Measurements from ENCODE around the gene HORMAD2. TPM values are rescaled to one million over a fixed set of nuclear protein-coding genes. Genes with fewer than 3 reads are reported as not detected.

The HORMAD2 gene
- total and polyA plus RNA-seq, 4 experiments from 2014 or later, result not detected

DNA sequence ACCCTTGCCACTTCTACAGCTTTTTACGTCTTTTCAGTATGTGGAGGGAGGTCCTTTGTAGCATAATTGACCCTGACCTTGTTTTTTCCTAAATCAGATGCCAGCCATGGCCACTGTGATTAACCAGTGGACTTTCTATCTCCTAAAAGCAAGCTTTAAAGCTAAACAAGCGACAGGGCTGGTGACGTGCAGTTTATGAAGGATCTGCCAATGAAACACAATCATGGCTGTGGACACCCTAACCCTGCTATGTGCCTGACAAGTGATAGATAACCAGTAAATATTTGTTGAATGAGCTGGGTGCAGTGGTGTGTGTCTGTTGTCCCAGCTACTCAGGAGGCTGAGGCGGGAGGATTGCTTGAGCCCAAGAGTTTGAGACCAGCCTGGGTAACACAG is 102.1 kb downstream of the HORMAD2 start:
- ChIA-PET POLR2A (ENCODE audit: partially characterized antibody) (interaction anchor here (1.0 to 1.6 kb wide), 3 partner anchors 9 to 19 kb away, joined by 3 to 4 read pairs (median 3); no protein-coding TSS in a partner anchor), CTCF (ENCODE audit: partially characterized antibody) (interaction anchor here (0.6 to 3.0 kb wide), 2 partner anchors 17 to 75 kb away, joined by 3 to 10 read pairs; no protein-coding TSS in a partner anchor)
- Mint-ChIP-seq H3K27ac (no peak overlapping the region), H3K27me3 (no peaks in the 10 kb centered on the region), H3K4me3 (peak overlapping the region in 1 of 8 donors; percentile 4), H3K4me1 (peaks cover 41 to 78% (median 55%) of the 10 kb centered on the region in 4 donors), H3K36me3 (no peaks in the 10 kb centered on the region), H3K9me3 (no peaks in the 10 kb centered on the region)
- peaks cover 69% of the 10 kb centered on the region for H3K4me1 ChIP-seq (ENCODE audit: insufficient read depth, low read length)
- no peaks in the 10 kb centered on the region for H3K36me3 ChIP-seq (ENCODE audit: insufficient read depth, low read length)
- no peak overlapping the region for H3K27ac ChIP-seq (ENCODE audit: low read depth, low read length)
- no peak overlapping the region for H3K4me3 ChIP-seq (ENCODE audit: low read length in 2 of 2)
- no peaks in the 10 kb centered on the region for H3K27me3 ChIP-seq (ENCODE audit: insufficient read depth, low read length)
- no peak for DNase-seq
- intact Hi-C loops (cut with micrococcal nuclease), result no loop called here
- H3K9me3 ChIP-seq (ENCODE audit: control insufficient read depth in 1 of 2, low read length in 2 of 2), result no peaks in the 10 kb centered on the region

DNA sequence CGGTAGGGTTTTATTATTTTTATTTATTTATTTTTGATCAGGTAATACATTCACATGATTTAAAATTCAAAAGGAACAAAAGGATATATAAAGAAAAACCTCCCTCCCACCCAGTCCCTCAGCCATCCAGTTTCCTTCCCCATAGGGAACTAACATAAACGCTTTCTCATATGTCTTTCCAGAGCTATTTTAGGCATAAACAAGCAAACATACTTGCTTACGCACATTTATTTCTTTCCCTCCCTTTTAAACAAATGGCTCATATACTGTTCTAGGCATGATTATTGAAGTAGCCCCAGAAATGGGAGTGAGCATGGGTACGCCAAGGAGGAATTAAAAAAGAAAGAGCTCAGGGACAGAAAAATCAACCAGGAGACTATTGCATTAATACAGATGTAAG is 102.6 kb downstream of the HORMAD2 start:
- Mint-ChIP-seq H3K4me1 (peaks cover 44 to 78% (median 56%) of the 10 kb centered on the region in 4 donors), H3K27ac (no peak overlapping the region), H3K36me3 (no peaks in the 10 kb centered on the region), H3K9me3 (no peaks in the 10 kb centered on the region), H3K27me3 (no peaks in the 10 kb centered on the region), H3K4me3 (no peak overlapping the region)
- Histone ChIP-seq H3K27ac (ENCODE audit: low read depth, low read length) (no peak overlapping the region), H3K36me3 (ENCODE audit: insufficient read depth, low read length) (no peaks in the 10 kb centered on the region), H3K27me3 (ENCODE audit: insufficient read depth, low read length) (no peaks in the 10 kb centered on the region), H3K4me1 (ENCODE audit: insufficient read depth, low read length) (peaks cover 72% of the 10 kb centered on the region), H3K4me3 (ENCODE audit: low read length in 2 of 2) (no peak overlapping the region), H3K9me3 (ENCODE audit: control insufficient read depth in 1 of 2, low read length in 2 of 2) (no peaks in the 10 kb centered on the region)
- POLR2A ChIA-PET (ENCODE audit: partially characterized antibody), result interaction anchor here (0.6 to 1.6 kb wide), 4 partner anchors 9 to 588 kb away, joined by 3 to 4 read pairs (median 3); no protein-coding TSS in a partner anchor
- intact Hi-C loops (cut with micrococcal nuclease), result no loop called here
- CTCF ChIA-PET (ENCODE audit: partially characterized antibody), result interaction anchor here (0.6 to 3.0 kb wide), 2 partner anchors 16 to 75 kb away, joined by 3 to 10 read pairs; no protein-coding TSS in a partner anchor
- DNase-seq, result no peak

DNA sequence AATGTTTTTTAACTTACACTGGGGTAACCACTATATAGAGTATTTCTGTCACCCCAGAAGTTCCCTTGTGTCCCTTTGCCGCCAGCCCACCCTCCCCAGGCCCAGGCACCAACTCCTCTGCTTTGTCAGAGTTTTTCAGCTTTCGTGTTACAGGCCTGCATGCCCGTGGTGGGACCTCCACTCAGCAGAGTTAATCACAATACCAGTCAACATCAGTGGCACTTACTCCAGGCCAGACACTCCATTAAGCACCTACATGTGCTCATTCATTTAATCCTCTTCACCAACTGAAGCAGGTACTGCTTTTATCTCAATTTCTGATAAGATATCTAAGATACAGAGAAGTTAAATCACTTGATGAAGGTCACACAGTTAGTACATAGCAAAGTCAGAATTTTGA is 103.0 kb downstream of the HORMAD2 start:
- peaks cover 72% of the 10 kb centered on the region for H3K4me1 ChIP-seq (ENCODE audit: insufficient read depth, low read length)
- peak overlapping the region in 1 of 8 donors; percentile 33 for H3K4me3 Mint-ChIP-seq
- H3K27me3 ChIP-seq (ENCODE audit: insufficient read depth, low read length), result no peaks in the 10 kb centered on the region
- DNase-seq, result no peak
- no peaks in the 10 kb centered on the region for H3K36me3 ChIP-seq (ENCODE audit: insufficient read depth, low read length)
- no peak overlapping the region for H3K27ac ChIP-seq (ENCODE audit: low read depth, low read length)
- intact Hi-C loops (cut with micrococcal nuclease), result no loop called here
- no peaks in the 10 kb centered on the region for H3K36me3 Mint-ChIP-seq
- no peak overlapping the region for H3K4me3 ChIP-seq (ENCODE audit: low read length in 2 of 2)
- H3K4me1 Mint-ChIP-seq, result peaks cover 42 to 78% (median 55%) of the 10 kb centered on the region in 4 donors
- CTCF ChIA-PET (ENCODE audit: partially characterized antibody), result interaction anchor here (3.0 kb wide), 1 partner anchor 76 kb away, joined by 10 read pairs; no protein-coding TSS in a partner anchor
- POLR2A ChIA-PET (ENCODE audit: partially characterized antibody), result interaction anchor here (0.6 to 1.6 kb wide), 4 partner anchors 10 to 589 kb away, joined by 3 to 4 read pairs (median 3); no protein-coding TSS in a partner anchor
- no peaks in the 10 kb centered on the region for H3K9me3 ChIP-seq (ENCODE audit: control insufficient read depth in 1 of 2, low read length in 2 of 2)
- H3K27me3 Mint-ChIP-seq, result no peaks in the 10 kb centered on the region
- H3K27ac Mint-ChIP-seq, result peak overlapping the region in 2 of 7 donors; percentile 0 to 42
- no peaks in the 10 kb centered on the region for H3K9me3 Mint-ChIP-seq

DNA sequence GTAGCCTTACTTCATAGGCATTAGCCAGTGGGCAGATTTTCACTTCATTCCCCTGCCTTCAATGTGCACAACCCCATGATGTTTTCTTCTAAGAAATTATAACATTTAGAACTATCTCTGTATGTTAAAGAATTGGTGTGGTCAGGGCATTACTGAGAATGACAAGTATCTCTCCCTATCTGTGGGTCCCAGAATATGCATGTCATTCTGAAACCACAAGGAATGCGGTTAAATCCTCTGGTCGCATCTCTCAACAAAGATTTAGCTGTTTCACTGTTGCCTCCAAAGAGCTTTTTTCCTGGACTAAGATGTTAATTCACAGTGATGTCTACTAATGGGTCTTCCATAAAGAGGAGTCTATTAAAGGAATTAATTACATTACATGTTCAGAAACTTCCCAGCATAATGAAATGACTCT is 103.6 kb downstream of the HORMAD2 start:
- Histone ChIP-seq H3K4me1 (ENCODE audit: insufficient read depth, low read length) (peaks cover 72% of the 10 kb centered on the region), H3K27ac (ENCODE audit: low read depth, low read length) (no peak overlapping the region), H3K9me3 (ENCODE audit: control insufficient read depth in 1 of 2, low read length in 2 of 2) (no peaks in the 10 kb centered on the region), H3K27me3 (ENCODE audit: insufficient read depth, low read length) (no peaks in the 10 kb centered on the region), H3K4me3 (ENCODE audit: low read length in 2 of 2) (no peak overlapping the region), H3K36me3 (ENCODE audit: insufficient read depth, low read length) (no peaks in the 10 kb centered on the region)
- H3K27ac Mint-ChIP-seq, result peak overlapping the region in 4 of 7 donors; percentile 12 to 47 (median 34)
- ChIA-PET CTCF (ENCODE audit: partially characterized antibody) (interaction anchor here (3.0 kb wide), 1 partner anchor 76 kb away, joined by 10 read pairs; no protein-coding TSS in a partner anchor), POLR2A (ENCODE audit: partially characterized antibody) (interaction anchor here (1.0 kb wide), 1 partner anchor 13 kb away, joined by 4 read pairs; no protein-coding TSS in a partner anchor)
- H3K36me3 Mint-ChIP-seq, result no peaks in the 10 kb centered on the region
- no peaks in the 10 kb centered on the region for H3K9me3 Mint-ChIP-seq
- intact Hi-C loops (cut with micrococcal nuclease), result no loop called here
- no peaks in the 10 kb centered on the region for H3K27me3 Mint-ChIP-seq
- no peak for DNase-seq
- peaks cover 36 to 78% (median 50%) of the 10 kb centered on the region in 4 donors for H3K4me1 Mint-ChIP-seq
- peak overlapping the region in 1 of 8 donors; percentile 13 for H3K4me3 Mint-ChIP-seq

DNA sequence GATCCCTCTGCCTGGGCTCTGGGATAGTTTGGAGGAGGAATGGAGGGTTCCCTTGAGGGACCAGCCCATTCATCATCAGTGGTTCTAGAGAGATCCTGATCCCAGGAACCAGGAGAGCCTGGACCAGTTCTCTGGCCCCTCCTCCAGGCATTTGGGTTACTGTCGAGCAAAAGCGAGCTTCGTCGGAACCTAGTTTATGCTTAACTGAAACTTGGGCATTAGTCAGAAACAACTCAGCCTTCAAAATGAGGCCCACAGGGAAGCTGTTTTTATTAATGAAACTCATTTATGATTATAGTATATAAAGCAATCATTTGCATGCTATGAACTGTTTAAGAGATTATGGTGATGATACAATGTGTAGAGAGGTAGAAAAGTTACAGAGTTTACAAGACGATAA is 104.9 kb downstream of the HORMAD2 start:
- ChIA-PET CTCF (ENCODE audit: partially characterized antibody) (interaction anchor here (0.9 to 1.6 kb wide), 4 partner anchors 9 to 77 kb away, joined by 3 to 5 read pairs (median 4); no protein-coding TSS in a partner anchor), POLR2A (ENCODE audit: partially characterized antibody) (interaction anchor here (0.7 to 1.7 kb wide), 4 partner anchors 9 to 104 kb away, joined by 3 to 6 read pairs (median 4); partner anchors contain the start of gene CASTOR1)
- intact Hi-C loops (cut with micrococcal nuclease), result no loop called here
- no peaks in the 10 kb centered on the region for H3K36me3 Mint-ChIP-seq
- peaks cover 39 to 83% (median 57%) of the 10 kb centered on the region in 4 donors for H3K4me1 Mint-ChIP-seq
- Histone ChIP-seq H3K27ac (ENCODE audit: low read depth, low read length) (no peak overlapping the region), H3K36me3 (ENCODE audit: insufficient read depth, low read length) (no peaks in the 10 kb centered on the region), H3K4me3 (ENCODE audit: low read length in 2 of 2) (no peak overlapping the region), H3K9me3 (ENCODE audit: control insufficient read depth in 1 of 2, low read length in 2 of 2) (no peaks in the 10 kb centered on the region), H3K27me3 (ENCODE audit: insufficient read depth, low read length) (no peaks in the 10 kb centered on the region), H3K4me1 (ENCODE audit: insufficient read depth, low read length) (peaks cover 67% of the 10 kb centered on the region)
- H3K27me3 Mint-ChIP-seq, result no peaks in the 10 kb centered on the region
- H3K4me3 Mint-ChIP-seq, result peak overlapping the region in 6 of 8 donors; percentile 3 to 51 (median 28)
- no peak for DNase-seq
- H3K27ac Mint-ChIP-seq, result peak overlapping the region in 5 of 7 donors; percentile 26 to 70 (median 52)
- H3K9me3 Mint-ChIP-seq, result no peaks in the 10 kb centered on the region

DNA sequence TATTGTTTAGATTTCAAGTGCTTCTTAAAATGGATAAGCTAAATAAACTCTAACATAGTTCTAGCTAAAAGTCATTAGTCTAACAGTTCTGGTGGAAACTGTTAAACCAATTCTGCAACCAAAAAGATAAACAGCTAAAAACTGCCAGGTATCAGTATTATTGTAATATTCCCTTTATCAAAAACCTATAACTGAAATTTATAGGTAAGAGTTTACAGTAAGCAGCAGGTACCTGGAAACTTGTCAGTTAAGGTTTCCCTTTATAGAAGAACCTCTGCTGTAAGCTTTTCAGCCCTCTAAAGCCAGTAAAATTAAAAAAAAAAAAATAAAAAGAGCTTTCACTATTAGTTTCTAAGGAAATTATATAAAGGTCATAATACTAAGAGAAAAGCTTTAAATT is 105.3 kb downstream of the HORMAD2 start:
- Histone ChIP-seq H3K27me3 (ENCODE audit: insufficient read depth, low read length) (no peaks in the 10 kb centered on the region), H3K4me1 (ENCODE audit: insufficient read depth, low read length) (peaks cover 71% of the 10 kb centered on the region), H3K27ac (ENCODE audit: low read depth, low read length) (no peak overlapping the region), H3K4me3 (ENCODE audit: low read length in 2 of 2) (no peak overlapping the region), H3K36me3 (ENCODE audit: insufficient read depth, low read length) (no peaks in the 10 kb centered on the region), H3K9me3 (ENCODE audit: control insufficient read depth in 1 of 2, low read length in 2 of 2) (no peaks in the 10 kb centered on the region)
- no peaks in the 10 kb centered on the region for H3K27me3 Mint-ChIP-seq
- peak overlapping the region in 2 of 8 donors; percentile 3 to 43 for H3K4me3 Mint-ChIP-seq
- ChIA-PET POLR2A (ENCODE audit: partially characterized antibody) (interaction anchor here (0.7 to 1.7 kb wide), 4 partner anchors 9 to 104 kb away, joined by 3 to 6 read pairs (median 4); partner anchors contain the start of gene CASTOR1), CTCF (ENCODE audit: partially characterized antibody) (interaction anchor here (0.8 to 1.6 kb wide), 7 partner anchors 9 to 596 kb away, joined by 3 to 5 read pairs (median 3); no protein-coding TSS in a partner anchor)
- intact Hi-C loops (cut with micrococcal nuclease), result no loop called here
- H3K4me1 Mint-ChIP-seq, result peaks cover 39 to 87% (median 60%) of the 10 kb centered on the region in 4 donors
- H3K36me3 Mint-ChIP-seq, result no peaks in the 10 kb centered on the region
- H3K27ac Mint-ChIP-seq, result peak overlapping the region in 3 of 7 donors; percentile 26 to 52 (median 47)
- DNase-seq, result no peak
- H3K9me3 Mint-ChIP-seq, result no peaks in the 10 kb centered on the region

DNA sequence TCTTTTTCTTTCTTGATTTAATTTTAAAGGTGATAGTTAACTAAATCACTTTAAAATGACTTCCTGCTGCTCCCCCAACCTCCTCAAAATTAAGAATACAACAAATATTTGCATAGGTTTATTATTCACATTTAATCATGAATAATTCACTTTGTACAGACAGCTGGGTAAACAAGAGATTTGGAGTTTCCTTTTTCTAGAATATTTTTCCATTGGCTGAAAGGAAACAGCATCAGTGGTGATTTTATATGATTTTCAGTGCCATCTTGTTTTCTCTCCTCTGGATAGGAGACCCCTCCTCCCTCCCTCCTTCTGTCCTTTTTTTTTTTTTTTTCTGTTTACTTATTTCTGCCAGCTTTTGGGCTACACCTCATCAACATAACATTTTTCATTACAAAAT is 105.8 kb downstream of the HORMAD2 start:
- Mint-ChIP-seq H3K36me3 (no peaks in the 10 kb centered on the region), H3K27ac (peak overlapping the region in 2 of 7 donors; percentile 31 to 74), H3K9me3 (no peaks in the 10 kb centered on the region), H3K4me3 (peak overlapping the region in 2 of 8 donors; percentile 29 to 39), H3K27me3 (no peaks in the 10 kb centered on the region), H3K4me1 (peaks cover 44 to 90% (median 64%) of the 10 kb centered on the region in 4 donors)
- no peak overlapping the region for H3K4me3 ChIP-seq (ENCODE audit: low read length in 2 of 2)
- ChIA-PET POLR2A (ENCODE audit: partially characterized antibody) (interaction anchor here (0.6 to 1.7 kb wide), 4 partner anchors 10 to 104 kb away, joined by 3 to 6 read pairs (median 4); partner anchors contain the start of gene CASTOR1), CTCF (ENCODE audit: partially characterized antibody) (interaction anchor here (0.8 to 1.6 kb wide), 7 partner anchors 10 to 596 kb away, joined by 3 to 5 read pairs (median 3); no protein-coding TSS in a partner anchor)
- no peak overlapping the region for H3K27ac ChIP-seq (ENCODE audit: low read depth, low read length)
- no peak for DNase-seq
- H3K9me3 ChIP-seq (ENCODE audit: control insufficient read depth in 1 of 2, low read length in 2 of 2), result no peaks in the 10 kb centered on the region
- no peaks in the 10 kb centered on the region for H3K27me3 ChIP-seq (ENCODE audit: insufficient read depth, low read length)
- peaks cover 76% of the 10 kb centered on the region for H3K4me1 ChIP-seq (ENCODE audit: insufficient read depth, low read length)
- H3K36me3 ChIP-seq (ENCODE audit: insufficient read depth, low read length), result no peaks in the 10 kb centered on the region
- intact Hi-C loops (cut with micrococcal nuclease), result no loop called here

All from CD4-positive, alpha-beta memory T cell (primary cell).